Prostate gland (tissue), 2 donors: ENCODE results near the gene MNT. TPM values are rescaled to one million over a fixed set of nuclear protein-coding genes. Genes with fewer than 3 reads are reported as not detected.

Source experiments
- DNase-seq: peaks from one replicate; pipeline ENCODE4 v3.0.0-alpha.2; 2019; ENCODE audit warnings: low spot score
- H3K27ac ChIP-seq, 2 donors: fragments of 200-600 bp; sonication (generic); 2 replicates each; pipeline ENCODE4 v1.5.1; 2017 to 2019
- H3K27me3 ChIP-seq: fragments of 200-600 bp; sonication (generic); replicated peaks from 2 replicates; pipeline ENCODE4 v1.5.1; 2019; ENCODE audit not compliant: insufficient read depth
- H3K36me3 ChIP-seq, 2 donors: fragments of 200-600 bp; sonication (generic); 1 replicate in 1 of 2; 2 replicates in 1 of 2; pipeline versions ENCODE4 v1.5.1 to v1.8.1; 2017 to 2019
- H3K4me1 ChIP-seq: fragments of 200-600 bp; sonication (generic); replicated peaks from 2 replicates; pipeline ENCODE4 v1.5.1; 2019
- H3K4me3 ChIP-seq, 2 donors: fragments of 200-600 bp; sonication (generic); 2 replicates each; pipeline ENCODE4 v1.5.1; 2017 to 2019
- H3K9me3 ChIP-seq: fragments of 200-600 bp; sonication (generic); 2 replicates; pipeline ENCODE4 v1.5.1; 2017
- POLR2A ChIP-seq: fragments of 450-650 bp; IDR thresholded peaks from one replicate; pipeline ENCODE4 v1.6.1; 2016; ENCODE audit warnings: antibody characterized with exemption, mild to moderate bottlenecking
- POLR2AphosphoS5 ChIP-seq: sonication (generic); formaldehyde crosslinking; IDR thresholded peaks from one replicate; pipeline ENCODE4 v1.6.1; 2017; ENCODE audit warnings: antibody characterized with exemption
- WGBS: methylation state at CpG from one replicate; pipeline ENCODE4 v1.1.5; 2018; 5-methylcytosine and 5-hydroxymethylcytosine counted together
- intact Hi-C: fragments of 100-400 bp; cut with DNase I; formaldehyde crosslinking; loops from one replicate; pipeline ENCODE4 v1.14.2; 2022
- total RNA-seq, 2 donors: library from RNA; depleted of rRNA; stranded (reverse); fragments of >200 nt; gene quantifications; one replicate each; pipeline ENCODE4 v1.1.0, GENCODE V29; 2016
- TF ChIP-seq, protein P1 (sequence below), 4 experiments: fragments of 200-600 bp in 2 of 4; fragments of 450-650 bp in 2 of 4; sonication (generic) in 2 of 4; IDR thresholded peaks; 1 replicate in 3 of 4; 2 replicates in 1 of 4; pipeline ENCODE4 v1.5.1; 2016 to 2019; ENCODE audit warnings: antibody characterized with exemption in 4 of 4, mild to moderate bottlenecking in 2 of 4, moderate library complexity in 2 of 4

The MNT gene
- total RNA-seq, 2 donors from 2014 or later = 14.8 to 32.0 TPM

DNA sequence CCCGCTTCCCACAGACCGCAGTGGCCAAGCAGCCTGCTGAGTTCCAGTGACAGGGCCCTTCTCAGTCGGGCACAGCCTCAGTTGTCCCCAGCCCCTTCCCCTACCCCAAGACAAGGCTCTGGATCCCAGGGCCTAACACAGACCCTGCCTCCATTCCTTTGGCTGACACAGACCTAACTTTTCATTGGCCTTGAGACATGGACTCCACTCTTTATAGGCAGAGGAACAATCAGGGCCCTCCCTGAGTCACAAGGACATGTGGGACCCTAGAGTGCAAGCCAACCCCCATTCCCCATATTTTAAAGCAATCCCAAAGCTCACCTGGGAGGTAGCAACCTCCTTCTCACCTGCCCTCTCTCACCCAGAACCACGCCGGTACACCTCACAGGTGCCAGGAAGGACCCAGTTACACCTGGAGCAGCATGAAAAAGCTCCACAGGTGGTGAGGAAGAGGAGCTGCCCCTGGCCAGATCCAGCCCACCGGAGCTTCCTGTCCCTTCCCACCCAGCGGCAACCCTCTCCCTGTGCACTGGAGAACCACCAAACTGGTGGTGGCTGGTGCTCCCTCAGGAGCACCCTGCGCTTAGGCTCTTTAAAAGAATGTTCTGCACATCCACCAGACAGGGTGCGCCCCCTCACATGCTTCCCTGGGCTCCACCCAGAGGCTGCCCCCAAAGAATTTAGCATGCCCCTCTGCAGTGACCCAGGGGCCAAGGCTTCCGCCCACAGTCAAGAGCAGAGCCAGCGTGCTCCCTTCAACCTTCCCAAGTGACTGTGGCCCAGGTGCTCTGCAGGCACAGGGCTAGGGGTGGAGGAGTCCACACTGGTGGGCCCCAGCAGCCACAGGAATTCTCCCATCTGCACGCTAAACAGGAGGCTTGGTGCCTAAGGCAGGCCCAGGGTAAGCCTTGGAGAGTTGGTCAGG is 3.4 kb downstream of the MNT start:
- no peaks in the 10 kb centered on the region for H3K9me3 ChIP-seq
- peak overlapping the region in 1 of 2 donors; percentile 19 for H3K4me3 ChIP-seq
- TF ChIP-seq POLR2A (no peak), POLR2AphosphoS5 (no peak)
- TF ChIP-seq, protein P1, sequence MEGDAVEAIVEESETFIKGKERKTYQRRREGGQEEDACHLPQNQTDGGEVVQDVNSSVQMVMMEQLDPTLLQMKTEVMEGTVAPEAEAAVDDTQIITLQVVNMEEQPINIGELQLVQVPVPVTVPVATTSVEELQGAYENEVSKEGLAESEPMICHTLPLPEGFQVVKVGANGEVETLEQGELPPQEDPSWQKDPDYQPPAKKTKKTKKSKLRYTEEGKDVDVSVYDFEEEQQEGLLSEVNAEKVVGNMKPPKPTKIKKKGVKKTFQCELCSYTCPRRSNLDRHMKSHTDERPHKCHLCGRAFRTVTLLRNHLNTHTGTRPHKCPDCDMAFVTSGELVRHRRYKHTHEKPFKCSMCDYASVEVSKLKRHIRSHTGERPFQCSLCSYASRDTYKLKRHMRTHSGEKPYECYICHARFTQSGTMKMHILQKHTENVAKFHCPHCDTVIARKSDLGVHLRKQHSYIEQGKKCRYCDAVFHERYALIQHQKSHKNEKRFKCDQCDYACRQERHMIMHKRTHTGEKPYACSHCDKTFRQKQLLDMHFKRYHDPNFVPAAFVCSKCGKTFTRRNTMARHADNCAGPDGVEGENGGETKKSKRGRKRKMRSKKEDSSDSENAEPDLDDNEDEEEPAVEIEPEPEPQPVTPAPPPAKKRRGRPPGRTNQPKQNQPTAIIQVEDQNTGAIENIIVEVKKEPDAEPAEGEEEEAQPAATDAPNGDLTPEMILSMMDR (IDR thresholded peaks at IDR 0.05) = no peak
- DNase-seq = no peak
- intact Hi-C loops = loop anchor here (10.0 kb wide), 1 partner anchor 343 kb away; the partner anchor contains the start of gene HIC1
- no peaks in the 10 kb centered on the region for H3K27me3 ChIP-seq
- H3K4me1 ChIP-seq = peaks cover 44% of the 10 kb centered on the region
- WGBS = 72% methylated on average over 11 of the region's 12 CpGs
- no peaks in the 10 kb centered on the region for H3K36me3 ChIP-seq
- peak overlapping the region; percentile 97 to 99 for H3K27ac ChIP-seq

DNA sequence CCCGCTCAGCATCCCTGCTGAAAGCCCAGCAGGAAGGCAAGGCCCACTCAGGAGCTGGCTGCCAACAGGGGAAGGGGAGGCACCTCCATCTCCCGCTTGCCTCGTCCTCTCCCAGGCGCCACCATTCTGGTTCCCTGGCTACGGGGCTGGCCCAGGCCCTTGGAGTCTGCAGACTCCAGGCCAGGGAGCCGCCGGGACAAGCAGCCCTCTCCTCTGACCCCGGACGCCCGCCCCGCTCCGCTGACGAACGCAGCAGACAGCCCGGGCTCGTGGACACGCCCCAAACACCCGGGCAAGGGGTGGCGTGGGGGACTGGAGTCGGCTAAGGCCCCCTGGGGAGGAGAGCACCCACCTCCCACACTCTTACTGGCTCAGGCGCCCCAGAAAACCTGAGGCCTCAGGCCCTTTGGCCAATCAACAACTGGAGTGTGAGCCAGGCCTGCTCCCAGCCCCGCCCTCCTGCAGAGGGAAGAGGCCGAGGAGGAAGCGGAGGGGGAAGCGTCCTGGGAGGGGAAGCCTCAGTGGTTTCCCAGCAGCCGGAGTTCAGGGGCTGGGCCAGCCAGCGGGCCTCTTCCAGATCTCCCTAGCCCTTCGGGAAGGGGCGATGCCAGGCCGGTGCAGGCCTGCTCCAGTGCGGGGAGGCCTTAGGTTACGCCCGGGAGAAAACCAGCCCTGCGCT is 4.2 kb downstream of the MNT start:
- DNase-seq = peak; percentile 93
- H3K27ac ChIP-seq = peak overlapping the region; percentile 97 to 99
- TF ChIP-seq POLR2A = peak; percentile 86
- TF ChIP-seq, protein P1 (IDR thresholded peaks at IDR 0.05) = no peak
- TF ChIP-seq POLR2AphosphoS5 = peak; percentile 96
- no peaks in the 10 kb centered on the region for H3K27me3 ChIP-seq
- H3K4me3 ChIP-seq = peak overlapping the region in 1 of 2 donors; percentile 19
- peaks cover 47% of the 10 kb centered on the region for H3K4me1 ChIP-seq
- WGBS = under 1% methylated on average over 27 of the region's 34 CpGs
- intact Hi-C loops = loop anchor here (10.0 kb wide), 1 partner anchor 342 kb away; the partner anchor contains the start of gene HIC1
- no peaks in the 10 kb centered on the region for H3K9me3 ChIP-seq
- H3K36me3 ChIP-seq = no peaks in the 10 kb centered on the region

DNA sequence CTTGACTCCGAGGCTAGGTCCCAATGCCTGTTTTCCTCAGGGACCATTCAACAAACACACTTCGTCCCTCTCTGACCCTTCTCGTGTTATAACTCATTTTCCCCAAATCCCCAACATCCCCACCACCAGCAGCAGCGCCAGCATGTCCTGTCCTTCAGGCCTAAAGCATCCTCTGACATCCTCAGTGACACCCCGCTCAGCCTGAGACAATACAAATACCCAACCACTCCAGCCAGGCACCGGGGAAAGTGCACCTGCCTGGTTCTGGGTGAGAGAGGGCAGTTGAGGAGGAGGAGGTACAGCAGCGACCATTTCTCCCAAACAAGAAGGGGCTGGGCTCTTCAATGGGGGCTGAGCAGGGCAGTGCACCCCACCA is 4.7 kb downstream of the MNT start:
- Histone ChIP-seq H3K4me3 (peak overlapping the region in 1 of 2 donors; percentile 19), H3K27me3 (no peaks in the 10 kb centered on the region), H3K27ac (peak overlapping the region; percentile 97 to 99), H3K4me1 (peaks cover 48% of the 10 kb centered on the region), H3K36me3 (no peaks in the 10 kb centered on the region), H3K9me3 (no peaks in the 10 kb centered on the region)
- DNase-seq = no peak
- intact Hi-C loops = loop anchor here (10.0 kb wide), 1 partner anchor 341 kb away; the partner anchor contains the start of gene HIC1
- TF ChIP-seq POLR2AphosphoS5 (no peak), POLR2A (no peak)
- TF ChIP-seq, protein P1 (IDR thresholded peaks at IDR 0.05) = no peak
- 30% methylated on average over 7 of the region's 7 CpGs for WGBS

DNA sequence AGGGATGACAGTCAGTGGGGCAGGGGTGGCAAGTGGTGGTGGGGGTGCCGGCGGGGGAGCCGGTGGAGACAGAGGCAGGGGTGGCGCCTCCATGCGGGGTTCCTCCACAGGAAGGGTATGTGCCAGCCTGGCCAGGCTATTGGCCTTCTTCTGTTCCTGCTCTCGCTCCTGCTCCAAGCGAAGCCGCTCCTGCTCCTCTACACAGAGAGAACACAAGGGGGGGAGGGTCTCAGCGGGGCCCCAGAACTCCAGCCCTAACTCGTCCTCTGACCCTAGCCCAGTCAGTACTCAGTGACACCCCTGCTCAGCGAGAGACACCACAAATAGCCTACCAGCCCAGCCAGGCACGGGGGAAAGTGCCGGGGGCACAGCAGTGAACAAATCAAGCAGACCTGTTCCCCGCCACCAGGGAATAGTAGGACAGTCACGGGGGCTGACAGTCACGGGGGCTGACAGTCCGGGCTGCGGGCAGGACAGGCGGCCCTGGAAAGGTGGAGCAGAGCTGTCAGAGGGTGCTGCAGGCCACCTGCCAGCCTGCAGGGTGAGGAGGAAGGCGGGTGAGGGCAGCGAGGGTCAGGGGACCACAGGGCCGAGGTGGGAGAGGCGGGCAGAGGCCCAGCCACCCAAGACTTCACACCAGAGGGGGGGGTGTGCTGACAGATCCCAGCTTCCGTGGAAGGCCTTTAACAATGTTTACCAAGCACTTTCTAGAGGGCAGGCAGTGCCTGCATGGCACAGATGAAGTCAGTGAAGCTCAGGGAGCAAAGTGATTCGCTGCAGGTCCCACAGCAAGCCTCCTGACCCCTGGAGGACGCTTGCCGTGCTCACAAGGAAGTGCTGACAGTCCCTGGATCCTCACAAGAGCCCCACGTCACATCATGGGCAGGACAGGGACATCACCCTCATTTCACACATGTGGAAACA is 5.3 kb downstream of the MNT start:
- 56% methylated on average over 28 of the region's 28 CpGs for WGBS
- intact Hi-C loops = loop anchor here (10.0 kb wide), 1 partner anchor 341 kb away; the partner anchor contains the start of gene HIC1
- H3K4me3 ChIP-seq = peak overlapping the region in 1 of 2 donors; percentile 19
- TF ChIP-seq, protein P1 (IDR thresholded peaks at IDR 0.05) = peak in 1 of 4 experiments; percentile 17
- TF ChIP-seq POLR2AphosphoS5 (peak; percentile 79), POLR2A (peak; percentile 49)
- no peaks in the 10 kb centered on the region for H3K36me3 ChIP-seq
- H3K4me1 ChIP-seq = peaks cover 50% of the 10 kb centered on the region
- H3K9me3 ChIP-seq = no peaks in the 10 kb centered on the region
- H3K27me3 ChIP-seq = no peaks in the 10 kb centered on the region
- peak; percentile 65 for DNase-seq
- H3K27ac ChIP-seq = peak overlapping the region; percentile 97 to 99
